Limb (tissue), 2 donors: ENCODE data around the gene CCDC57.

Experiments used
- DNase-seq, 2 donors: peaks; one replicate each; pipeline ENCODE4 v3.0.0-alpha.2; 2016; ENCODE audit errors: extremely low spot score in 2 of 2

Gene CCDC57

DNA sequence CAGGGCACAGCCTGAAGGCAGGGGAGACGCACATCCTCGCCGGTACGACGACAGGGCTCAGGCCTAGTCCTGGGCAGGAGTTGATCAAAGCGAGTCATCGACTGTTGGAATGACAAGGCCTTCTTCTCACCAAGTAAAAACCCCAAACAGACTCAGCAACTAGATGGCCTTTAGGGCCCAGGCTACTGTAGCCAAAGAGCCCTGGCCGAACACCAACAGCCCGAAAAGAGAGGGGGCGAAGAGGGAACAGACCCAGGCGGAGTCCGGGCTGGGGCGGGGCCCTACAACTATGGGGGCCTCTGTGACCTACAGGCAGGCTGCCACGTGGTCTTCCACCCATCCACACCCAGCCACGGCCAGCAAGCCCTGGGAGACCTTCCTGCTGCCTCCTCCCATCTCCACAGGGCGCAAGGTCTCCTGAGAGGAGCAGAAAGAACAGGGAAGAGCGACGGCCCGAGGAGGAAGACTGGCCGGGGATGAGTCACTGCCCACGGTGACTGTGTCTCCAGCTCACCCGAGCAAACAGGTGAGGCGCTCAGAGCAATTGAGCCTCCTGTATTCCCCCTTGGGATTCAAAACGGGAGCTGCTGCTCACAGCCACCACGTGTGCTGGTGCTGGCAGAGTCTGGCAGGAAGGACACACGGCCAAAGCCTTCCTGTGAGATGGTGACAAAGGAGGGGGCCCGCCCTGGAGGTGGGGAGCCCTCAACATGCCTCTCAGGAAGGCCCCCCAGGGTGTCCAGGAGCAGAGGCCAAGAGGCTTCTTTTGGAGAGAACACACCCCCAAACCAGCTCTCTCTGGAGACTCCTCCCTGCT is 33.9 kb upstream of the CCDC57 start:
- DNase-seq = no peak

DNA sequence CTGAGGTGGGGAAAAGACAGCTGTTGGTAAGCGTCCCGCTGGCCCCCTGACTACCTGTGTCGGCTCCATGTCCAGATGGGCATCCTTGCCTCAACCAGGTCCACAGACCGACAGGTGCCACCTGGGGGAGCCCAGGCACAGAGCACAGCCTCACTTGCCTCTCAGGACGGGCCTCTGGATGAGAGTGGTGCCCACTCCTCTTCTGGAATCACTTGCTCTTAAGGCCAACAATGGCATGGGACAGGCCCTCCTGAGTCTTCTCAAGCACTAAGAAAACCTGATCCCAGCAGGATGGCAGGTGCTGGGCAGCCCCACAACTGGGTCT is 33.4 kb upstream of the CCDC57 start:
- DNase-seq = no peak

DNA sequence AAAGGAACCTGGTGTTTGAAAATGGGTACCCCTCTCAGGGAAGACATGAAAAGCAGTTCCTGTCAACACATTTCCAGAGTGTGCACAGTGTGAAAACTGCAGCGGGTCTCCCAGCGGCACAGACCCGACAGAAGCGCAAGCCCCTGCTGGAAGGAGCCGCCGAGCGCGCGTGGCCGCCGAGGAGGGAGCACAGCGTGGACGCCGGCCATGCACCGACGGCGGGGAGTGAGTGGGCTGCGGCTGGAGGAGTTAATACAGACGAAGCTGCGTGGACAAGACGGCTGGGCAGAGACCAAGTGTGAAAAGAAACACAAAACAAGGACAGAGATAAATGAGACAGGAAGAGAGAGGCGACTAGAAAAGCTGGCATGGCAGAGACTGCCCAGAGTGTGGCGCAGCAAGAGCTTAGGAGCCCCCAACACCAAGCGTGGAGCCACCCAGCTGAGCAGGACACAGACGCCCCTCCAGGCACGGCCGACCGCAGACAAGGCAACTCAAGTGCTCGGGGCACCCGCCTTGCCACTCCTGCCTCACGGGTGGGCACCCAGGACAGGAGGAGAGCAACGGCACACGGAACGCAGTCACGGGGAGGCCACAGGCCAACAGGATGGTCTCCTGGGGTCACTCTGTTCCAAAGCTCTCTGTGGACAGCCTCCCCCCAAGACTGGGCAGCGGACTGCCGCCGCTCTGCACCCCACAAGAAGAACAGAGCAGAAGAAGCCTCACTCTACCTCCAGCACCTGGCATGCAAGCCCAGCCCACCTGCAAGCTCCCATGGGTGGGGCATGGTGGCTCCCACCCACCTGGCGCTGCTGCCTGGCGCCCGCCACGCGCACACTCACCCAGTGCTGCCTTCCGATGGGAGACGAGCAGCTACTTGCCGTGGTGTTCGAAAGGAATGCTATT is 32.7 kb upstream of the CCDC57 start:
- no peak for DNase-seq

DNA sequence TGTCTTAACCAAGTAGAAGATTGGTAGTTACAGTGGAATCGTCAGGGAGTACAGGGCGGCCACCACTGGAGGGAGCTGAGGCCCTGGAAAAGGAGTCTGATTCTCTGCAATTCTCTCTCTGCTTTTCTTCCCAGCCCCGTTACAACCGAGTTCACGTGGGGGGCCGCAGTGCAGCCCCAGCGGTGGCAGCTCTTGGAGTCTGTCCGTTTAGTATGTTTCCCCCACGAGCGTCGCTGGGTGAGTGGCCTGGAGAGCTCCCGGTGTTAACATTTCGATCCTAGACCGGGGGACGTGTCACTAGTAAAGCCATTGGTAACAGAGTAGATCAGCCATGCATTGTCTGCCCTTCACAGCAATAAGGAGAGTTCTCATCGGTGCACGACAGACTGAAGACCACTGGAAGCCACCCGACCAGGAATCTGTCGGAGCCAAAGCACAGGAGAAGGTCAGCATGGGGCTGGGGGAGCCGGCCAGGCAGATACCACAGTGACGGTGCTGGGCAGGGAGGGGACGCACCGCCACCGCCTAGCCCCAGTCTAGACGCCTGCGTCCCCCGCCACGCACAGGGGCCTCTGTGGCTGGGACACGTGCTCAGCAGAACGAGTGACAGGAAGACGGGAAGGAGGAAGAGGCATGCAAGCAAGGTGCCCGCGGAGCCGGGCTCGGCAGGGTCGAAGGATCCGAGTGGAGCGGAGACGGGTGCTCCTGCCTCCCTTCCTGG is 31.9 kb upstream of the CCDC57 start:
- no peak for DNase-seq

DNA sequence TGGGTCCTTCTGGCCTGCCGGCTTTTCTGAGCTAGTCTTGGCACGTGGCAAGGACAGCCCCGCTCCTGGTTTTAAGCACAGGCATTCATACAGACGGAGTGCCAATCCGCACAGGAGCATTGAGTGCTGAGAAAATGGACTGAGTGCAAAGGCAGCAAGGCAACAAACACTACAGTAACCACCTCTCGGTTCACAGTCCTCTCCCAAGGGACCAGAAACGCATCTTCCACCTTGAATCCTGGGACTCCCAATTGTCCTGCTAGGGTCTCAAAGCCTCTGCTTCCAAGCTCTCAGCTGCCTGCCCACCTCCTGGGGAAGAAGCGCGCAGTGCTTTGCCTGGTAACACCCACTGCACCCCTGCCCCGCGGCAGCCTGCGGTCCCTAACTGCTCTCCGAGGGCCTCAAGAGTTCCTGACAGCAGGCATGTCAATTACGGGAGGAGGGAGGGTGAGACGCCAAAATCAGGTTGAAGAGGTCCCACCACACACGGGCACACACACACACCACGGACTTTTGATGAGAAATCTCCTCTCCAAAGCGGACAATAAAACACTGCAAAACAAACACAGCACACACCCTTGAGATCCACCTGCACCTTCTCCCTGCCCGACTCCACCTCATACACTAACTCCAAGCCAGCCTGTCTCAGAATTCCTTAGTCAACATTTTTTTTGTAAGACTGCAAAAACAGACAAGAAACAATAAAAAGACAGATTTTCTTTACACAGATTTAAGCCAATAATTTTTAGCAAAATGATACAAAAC is 31.2 kb upstream of the CCDC57 start:
- DNase-seq = no peak

DNA sequence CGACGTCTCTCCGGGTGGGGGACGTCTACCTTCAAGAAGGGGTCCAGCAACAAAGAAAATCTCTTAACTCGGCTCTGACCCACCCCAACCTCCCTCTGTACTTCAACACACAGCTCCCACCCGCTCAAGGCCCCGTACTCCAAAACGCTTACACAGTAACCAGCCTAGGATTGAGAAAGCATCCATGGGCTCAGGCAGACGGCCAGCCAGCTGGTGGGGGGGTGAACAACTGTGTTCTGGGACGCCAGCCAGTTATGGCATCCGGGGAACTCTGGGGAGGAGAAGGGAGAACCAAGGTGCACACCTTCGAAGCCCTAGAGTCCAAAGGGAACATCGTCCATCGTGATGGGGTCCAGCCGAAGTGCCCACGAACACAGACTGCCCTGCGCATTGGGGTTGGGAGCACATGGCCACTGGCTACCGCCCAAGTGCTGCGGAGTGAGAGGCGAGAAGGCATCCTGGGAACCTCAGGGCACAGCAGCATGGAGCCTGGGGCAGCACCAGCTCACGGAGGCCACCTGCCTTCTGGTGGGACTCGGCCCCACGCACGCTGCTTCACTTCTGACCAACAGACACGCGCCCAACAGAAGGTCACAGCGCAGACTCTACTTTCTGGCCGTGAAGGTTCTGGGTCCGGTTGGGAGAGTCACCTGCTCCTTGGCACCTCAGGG is 30.5 kb upstream of the CCDC57 start:
- DNase-seq = peak in 1 of 2 donors; percentile 69

- DNase-seq = no peak
Observed at GRCh38 chr17:82242698-82242976, 30.0 kb upstream of the CCDC57 start.

GRCh38 chr17:82241926-82242697 is 29.5 kb upstream of the CCDC57 start:
- no peak for DNase-seq

- no peak for DNase-seq
Observed at GRCh38 chr17:82241183-82241925, 28.7 kb upstream of the CCDC57 start.

- no peak for DNase-seq
Observed at GRCh38 chr17:82240506-82241182, 28.0 kb upstream of the CCDC57 start.

GRCh38 chr17:82239926-82240505 is 27.4 kb upstream of the CCDC57 start:
- DNase-seq = peak in 1 of 2 donors; percentile 26

GRCh38 chr17:82239401-82239925 is 26.8 kb upstream of the CCDC57 start:
- DNase-seq = peak in 1 of 2 donors; percentile 16

GRCh38 chr17:82238472-82239201 is 26.0 kb upstream of the CCDC57 start:
- peak in 1 of 2 donors; percentile 36 for DNase-seq

DNA sequence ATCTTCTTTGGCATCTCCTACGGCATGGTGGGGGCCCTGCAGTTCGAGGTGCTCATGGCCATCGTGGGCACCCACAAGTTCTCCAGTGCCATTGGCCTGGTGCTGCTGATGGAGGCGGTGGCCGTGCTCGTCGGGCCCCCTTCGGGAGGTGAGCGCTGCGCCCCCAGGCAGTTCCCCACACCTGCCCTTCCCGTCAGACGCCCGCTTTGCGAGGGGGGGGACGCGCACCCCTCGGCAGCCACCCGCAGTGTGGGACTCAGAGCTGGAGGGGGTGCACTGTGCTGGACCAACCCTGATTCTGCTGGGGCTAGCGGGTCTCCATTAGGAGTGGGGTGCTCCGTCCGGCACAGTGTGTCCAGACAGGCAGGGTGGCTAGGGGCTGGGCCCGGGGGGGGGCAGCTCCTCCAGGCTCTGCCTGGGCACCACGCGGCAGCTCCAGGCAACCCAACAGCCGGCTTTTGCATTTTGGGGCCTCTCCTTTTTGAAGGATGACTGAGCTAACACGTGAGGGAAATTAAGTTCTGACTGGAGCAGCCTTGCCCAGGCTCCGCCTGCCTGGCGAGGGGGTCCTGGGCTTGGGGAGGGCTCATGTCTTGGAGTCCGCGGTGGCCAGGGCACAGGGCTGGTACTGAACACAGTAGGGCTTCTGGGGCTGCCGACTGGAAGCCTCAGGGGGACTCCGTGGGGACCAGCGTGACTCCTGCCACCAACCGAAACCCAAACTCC is 25.3 kb upstream of the CCDC57 start:
- DNase-seq = peak in 1 of 2 donors; percentile 32

- peak in 1 of 2 donors; percentile 30 for DNase-seq
Observed at GRCh38 chr17:82237083-82237745, 24.6 kb upstream of the CCDC57 start.
